ENCODE measurements around the gene ZNF236. TPM values are rescaled to one million over a fixed set of nuclear protein-coding genes. Genes with fewer than 3 reads are reported as not detected.

Gene ZNF236
- polyA plus RNA-seq, 1 donor: 11.8 TPM

GRCh38 chr18:76859474-76860339 lies 37.4 kb downstream of the ZNF236 start:
- DNase-seq: no peak

DNA sequence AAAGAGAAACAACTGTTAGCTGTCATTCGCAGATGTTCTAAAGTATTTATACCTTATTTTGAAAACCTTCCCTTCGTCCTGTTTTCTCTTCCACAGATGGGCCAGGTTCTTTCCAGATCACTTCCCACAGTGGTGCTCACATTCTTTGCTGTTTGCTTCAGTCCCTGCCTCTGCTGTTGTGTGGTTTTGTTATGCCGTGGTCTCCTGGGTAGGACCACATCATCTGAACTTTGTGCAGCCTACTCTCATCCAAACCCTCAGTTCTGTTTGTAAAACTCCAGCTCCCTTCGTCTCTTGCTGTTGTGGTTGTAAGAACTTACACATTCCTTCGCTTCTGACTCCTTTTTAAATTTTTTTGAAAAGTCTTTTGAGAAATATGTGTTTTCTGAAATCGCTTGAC lies 38.1 kb downstream of the ZNF236 start:
- no peak for DNase-seq

- no peak for DNase-seq
Measured at GRCh38 chr18:76866666-76867065, 44.3 kb downstream of the ZNF236 start.

- DNase-seq: no peak
Measured at GRCh38 chr18:76873311-76873710, 51.0 kb downstream of the ZNF236 start.

DNA sequence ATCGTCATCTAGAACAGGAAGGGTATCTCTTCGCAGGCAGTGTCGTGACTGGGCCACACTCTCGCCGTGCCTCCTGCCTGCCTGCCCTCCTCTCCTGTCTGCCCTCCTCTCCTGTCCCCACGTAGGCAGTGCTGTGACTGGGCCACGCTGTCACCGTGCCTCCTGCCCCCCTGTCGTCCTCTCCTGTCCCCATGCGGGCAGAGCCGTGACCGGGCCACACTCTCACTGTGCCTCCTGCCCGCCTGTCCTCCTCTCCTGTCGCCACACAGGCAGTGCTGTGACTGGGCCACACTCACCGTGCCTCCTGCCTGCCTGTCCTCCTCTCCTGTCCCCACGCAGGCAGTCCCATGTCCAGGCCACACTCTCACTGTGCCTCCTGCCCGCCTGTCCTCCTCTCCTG lies 51.4 kb downstream of the ZNF236 start:
- DNase-seq: no peak

DNA sequence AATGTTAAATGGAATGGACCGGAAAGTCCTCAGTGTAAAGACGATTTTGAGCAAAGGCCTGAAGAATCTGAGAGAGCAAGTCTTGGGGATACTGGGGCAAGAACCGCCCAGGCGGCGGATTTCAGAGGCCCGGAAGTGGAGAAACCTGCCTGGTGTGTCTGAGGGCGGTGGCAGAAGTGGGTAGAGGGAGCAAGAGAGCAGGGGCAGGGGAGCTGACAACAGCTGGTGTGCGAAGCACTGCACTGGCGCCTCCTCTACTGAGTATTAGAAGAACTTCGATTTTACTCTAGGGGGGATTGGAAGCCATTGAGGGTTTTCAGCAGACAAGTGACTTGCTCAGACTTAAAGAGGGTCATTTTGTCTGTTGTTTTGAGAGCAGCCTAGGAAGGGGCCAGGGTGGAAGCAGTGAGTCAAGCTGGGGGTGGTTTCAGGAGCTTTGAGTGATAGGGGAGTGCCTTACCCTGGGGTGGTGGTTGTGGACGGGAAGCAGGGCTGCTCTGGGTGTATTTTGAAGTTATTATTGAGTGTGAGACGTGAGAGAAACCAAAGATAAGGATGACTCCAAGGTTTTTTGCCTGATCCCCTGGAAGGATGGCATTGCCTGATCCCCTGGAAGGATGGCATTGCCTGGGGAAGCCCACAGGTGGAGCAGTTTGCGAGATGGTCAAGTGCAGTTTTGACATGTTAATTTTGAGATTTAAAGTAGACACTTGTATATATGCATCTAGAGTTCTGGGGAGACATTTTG lies 52.5 kb downstream of the ZNF236 start:
- no peak for DNase-seq

DNA sequence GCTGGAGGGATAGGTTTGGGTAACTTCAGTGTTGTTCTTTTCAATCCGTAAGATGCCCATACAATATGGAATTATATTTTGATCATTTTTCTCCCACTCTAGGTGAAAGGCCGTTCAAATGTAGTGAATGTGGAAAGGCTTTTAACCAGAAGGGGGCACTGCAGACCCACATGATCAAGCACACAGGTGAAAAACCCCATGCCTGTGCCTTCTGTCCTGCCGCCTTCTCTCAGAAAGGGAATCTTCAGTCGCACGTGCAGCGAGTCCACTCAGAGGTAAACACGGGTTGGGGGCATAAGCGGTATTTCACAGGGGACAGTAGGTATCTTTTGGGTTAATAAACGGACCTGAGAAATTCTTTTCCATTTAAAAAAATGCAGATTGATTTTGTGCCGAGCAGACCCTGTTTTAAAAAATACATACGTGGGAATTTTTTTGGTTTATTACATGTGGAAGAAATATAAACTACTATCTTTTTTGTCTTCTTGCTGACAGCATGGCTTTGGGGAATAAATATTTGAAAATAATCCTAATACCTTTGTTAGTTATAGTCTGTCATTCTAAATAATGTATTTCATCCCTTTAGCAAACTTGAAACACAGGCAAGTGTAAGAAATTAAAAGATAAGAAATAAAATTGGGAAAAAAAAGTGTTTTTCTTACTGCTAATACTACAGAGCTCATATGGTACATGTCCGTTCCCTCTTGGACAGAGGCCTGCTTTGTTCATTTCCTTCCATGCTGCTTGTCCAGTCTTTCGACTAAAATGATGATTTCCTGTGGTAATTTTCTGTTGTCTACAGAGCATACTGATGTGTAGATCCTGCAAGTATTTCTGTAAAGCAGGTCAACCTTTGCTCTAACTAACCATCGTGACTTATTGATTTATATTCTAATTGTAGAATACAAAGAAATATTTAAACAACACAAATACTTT lies 53.3 kb downstream of the ZNF236 start:
- DNase-seq: peak; percentile 44

GRCh38 chr18:76878426-76878825 lies 56.1 kb downstream of the ZNF236 start:
- DNase-seq: no peak

DNA sequence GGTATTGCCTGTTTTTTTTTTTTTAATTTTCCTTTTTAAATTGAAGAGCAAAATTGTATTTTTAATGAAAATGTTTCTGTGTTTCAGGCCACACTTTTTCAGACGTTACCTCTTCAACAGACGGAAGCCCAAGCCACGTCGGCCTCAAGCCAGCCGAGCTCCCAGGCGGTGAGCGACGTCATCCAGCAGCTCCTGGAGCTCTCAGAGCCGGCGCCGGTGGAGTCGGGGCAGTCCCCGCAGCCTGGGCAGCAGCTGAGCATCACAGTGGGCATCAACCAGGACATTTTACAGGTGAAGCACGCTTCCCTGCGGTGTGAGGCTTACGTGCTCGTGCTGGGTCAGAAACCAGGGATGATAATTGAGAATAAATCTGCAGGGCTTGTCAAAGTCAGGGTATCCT lies 57.7 kb downstream of the ZNF236 start:
- DNase-seq: no peak

DNA sequence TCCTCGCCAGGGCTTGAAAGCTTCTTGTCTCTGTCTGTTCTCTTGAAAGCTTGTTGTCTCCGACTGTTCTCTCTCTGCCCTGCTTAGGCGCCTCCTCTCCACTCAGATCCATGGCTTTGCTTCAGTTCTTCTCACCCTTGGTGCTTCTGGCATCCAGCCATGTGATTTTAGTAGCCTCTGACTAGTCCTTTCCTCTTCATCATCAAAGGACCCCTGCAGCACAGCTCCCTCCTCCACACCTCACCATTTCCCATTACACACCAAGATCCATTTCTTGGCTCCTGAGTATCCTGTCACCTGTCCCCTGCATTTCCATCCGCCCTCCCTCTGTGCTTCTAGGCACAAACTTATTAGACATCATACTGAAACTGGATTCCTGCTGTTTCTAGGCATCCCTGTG lies 59.4 kb downstream of the ZNF236 start:
- DNase-seq: no peak

GRCh38 chr18:76882146-76882545 lies 59.8 kb downstream of the ZNF236 start:
- DNase-seq: no peak

DNA sequence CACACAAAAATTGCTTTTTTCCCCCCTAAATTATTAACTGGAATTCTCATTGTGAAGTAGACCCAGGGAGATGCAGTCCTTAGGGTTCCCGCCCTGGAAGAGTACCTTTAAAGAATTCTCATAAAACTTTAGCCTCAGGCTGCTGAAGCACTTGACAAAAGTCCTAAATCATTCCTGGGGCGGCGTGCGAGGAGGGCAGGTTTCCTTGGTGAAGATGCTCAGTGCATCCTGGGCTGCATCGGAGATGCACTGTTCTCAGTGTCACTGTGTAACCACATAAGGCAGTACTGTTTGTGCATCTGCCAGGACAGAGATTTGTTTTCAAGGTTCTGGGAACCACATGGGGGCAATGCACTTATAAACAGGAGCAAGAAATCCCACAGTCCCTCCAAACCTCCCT lies 62.6 kb downstream of the ZNF236 start:
- no peak for DNase-seq

GRCh38 chr18:76886112-76886511 lies 63.8 kb downstream of the ZNF236 start:
- no peak for DNase-seq

- no peak for DNase-seq
Measured at GRCh38 chr18:76889091-76889699, 66.8 kb downstream of the ZNF236 start.

DNA sequence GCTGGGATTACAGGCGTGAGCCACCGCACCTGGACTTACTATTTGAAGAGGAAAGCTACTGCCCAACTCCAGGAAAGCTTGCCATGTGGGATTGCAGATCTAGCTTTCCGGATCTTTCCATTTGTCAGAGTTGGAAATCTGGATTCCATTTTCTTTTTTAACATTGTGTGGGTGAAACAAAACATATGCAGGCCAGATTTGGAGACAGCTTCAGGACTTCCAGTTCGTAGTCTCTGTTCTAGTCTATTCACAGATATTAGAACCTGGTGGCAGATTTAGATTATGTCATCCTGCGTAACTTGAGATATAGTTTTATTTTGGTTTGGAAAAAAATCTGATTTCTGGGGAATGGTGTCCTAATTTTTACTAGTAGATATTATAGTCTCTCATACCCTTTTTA lies 70.5 kb downstream of the ZNF236 start:
- DNase-seq: no peak

GRCh38 chr18:76894566-76895346 lies 72.4 kb downstream of the ZNF236 start:
- no peak for DNase-seq

DNA sequence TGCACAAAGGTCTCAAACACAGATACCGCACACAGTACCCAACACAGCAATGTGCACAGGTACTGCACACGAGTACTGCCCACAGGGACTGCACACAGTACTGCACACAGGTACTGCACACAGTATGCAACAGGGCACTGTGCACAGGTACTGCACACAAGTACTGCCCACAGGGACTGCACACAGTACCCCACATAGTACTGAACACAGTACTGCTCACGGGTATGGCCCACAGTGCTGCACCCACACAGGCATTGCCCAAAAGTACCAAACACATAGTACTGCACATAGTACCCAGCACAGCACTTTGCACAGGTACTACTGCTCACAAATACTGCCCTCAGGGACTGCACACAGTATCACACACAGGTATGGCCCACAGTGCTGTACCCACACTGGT lies 73.1 kb downstream of the ZNF236 start:
- no peak for DNase-seq

- DNase-seq: no peak
Measured at GRCh38 chr18:76896677-76897076, 74.3 kb downstream of the ZNF236 start.

DNA sequence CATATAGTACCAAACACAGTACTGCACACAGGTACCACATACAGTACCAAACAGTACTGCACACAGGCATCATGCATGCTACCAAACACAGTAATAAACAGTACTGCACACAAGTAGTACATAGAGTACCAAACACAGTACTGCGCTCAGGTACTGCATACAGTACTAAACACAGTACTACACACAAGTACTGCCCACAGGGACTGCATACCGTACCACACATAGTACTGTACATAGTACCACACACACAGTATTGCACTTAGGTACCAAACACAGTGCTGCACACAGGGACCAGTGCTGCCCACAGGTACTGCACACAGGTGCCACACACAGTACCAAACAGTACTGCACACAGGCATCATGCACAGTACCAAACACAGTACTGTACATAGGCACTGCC lies 74.9 kb downstream of the ZNF236 start:
- no peak for DNase-seq

DNA sequence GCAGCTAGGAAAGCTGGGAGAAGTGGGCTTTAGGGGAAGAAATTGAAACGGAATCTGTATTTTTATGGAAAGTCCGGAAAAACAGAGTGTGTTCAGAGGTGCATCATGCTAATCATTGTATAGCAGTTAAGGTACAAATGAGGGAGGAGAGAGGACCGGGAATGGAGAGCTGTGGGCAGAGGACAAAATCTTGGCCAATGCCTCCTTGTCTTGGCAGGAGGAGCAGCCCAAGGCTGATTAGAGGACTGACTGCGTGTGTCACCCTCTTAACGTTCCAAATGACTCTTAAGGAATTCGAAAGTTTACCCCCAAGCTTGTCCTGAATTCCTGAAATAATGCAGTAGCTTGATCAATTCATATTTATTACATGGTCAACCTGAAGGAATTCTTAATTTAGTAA lies 81.0 kb downstream of the ZNF236 start:
- DNase-seq: no peak

DNA sequence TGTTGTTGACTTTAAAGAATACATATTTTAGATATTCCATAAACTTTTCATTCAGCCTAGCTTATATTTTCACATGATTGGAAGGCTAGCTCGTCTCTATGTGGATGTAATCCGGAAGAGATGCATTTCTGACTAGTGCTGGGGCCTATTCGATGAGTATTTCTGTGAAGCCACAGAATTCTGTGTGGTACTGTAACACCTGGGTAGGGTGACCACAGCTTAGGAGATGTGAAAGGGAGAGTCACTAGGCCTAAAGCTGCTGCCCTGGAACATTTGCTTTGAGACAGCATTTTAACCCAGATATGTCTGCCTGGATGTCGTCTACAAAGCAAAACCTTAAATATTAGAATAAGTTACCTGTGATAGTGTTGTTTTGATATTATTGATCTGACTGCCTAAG lies 83.5 kb downstream of the ZNF236 start:
- DNase-seq: no peak
